HG02623 (cell line): ENCODE data around the gene ANK3.

Experiments used
- ATAC-seq: cut with Tn5 transposase; IDR thresholded peaks from one replicate; pipeline ENCODE4 v1.9.1; 2021; ENCODE audit warnings: moderate library complexity; ENCODE audit not compliant: unreplicated experiment

The ANK3 gene

DNA sequence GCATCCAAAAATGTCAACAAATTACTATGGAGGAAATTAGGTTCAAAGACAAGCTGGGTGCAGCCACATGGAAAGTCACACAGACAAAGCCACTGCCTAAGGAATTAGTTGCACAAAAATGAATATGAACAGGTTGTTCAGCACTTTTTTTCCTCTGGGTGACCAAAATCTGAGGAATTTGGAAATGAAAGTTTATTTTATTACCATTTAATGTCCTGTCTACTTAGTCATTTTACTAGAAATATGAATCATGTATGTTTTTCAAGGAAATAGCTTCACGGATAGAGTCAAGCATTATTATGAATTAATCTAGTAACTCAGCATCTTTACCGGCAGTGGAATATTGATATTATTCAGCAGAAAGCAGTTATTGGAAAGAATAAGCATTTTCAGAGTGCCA lies 106.3 kb downstream of the ANK3 start:
- no peak for ATAC-seq

GRCh38 chr10:60282771-60283353 lies 106.8 kb downstream of the ANK3 start:
- ATAC-seq = no peak

GRCh38 chr10:60281792-60282353 lies 107.8 kb downstream of the ANK3 start:
- ATAC-seq = no peak

DNA sequence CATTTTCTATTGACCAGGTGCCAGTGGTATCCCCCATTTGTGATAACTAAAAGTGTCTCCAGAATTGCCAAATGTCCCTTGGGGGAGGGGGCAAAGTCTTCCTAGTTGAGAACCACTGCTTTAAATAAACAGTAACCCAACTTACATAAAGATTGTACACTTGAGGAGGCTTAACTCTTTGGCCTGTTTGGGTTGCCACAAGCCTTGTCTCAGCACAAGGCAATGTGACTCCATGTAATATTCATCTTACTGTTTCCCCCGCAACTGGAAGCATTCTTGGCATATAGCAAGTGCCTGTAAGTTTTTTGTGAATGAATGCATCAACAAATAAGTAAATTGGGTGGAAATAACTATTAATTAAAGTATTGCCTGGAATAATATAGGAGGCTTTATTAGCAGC lies 108.3 kb downstream of the ANK3 start:
- no peak for ATAC-seq

DNA sequence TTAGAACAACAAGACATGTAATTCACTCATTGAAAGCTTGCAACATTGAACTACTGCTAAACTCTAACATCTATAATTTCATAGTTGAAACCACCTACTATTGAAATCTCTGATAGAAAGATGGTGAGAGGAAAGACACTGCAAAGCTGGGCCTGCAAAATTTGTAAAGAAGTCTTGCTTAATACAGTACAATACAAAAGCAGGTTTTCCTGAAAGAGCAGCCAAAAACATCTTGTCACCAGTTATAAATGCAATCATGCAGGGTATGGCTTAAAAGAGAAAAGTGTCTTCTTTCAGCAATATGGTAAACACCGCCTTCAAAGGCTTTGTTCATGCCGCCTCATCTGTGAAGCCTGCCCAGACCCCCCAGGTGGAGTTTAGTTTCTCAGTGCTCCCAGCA lies 109.2 kb downstream of the ANK3 start:
- no peak for ATAC-seq

DNA sequence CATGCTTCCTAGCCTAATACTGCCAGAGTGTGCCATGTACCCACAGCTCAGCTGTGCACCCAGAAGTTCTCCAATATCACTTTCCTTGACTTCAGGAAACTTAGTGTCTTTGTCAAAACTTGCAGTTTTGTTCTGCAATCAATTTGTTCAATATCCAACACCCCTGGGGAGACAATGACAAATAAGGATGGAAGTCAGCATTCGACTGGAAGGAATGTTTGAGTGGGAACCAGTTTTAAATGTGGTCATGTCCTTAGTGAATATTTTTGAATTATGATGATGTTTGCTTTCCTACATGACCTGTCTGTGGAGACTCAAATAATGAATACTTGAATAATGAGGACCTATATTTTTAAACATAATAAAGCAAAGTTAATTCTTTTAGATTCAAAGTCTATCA lies 112.0 kb downstream of the ANK3 start:
- no peak for ATAC-seq

- ATAC-seq = no peak
Observed at GRCh38 chr10:60276232-60276631, 113.4 kb downstream of the ANK3 start.

DNA sequence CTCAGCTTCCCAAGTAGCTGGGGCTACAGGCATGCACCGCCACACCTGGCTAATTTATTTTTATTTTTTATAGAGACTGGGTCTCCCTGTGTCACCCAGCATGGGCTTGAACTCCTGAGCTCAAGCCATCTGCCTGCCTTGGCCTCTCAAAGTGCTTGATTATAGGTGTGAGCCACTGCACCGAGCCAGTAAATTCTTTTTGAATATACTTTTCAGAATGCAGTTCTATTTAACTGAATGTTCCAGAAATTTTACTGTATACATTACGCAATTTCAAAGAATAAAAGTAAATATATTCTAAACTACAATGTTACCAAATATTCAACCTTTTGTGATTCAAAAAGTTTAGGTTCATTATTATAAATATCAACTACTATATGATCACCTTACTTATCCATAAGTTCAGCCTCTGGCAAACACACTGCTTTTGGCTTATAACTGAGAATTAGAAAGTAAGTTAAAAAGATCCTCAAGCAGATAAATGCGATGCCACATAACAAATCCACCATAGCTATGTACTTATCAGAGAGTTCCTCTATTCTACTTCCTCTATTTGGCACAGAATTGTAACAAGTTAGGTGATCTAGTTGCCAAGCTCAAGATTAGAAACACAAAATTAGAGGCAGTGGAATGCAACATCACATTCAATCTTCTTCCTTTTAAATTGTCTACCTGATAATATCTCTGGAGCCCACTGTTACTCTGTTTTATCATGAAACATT lies 118.2 kb downstream of the ANK3 start:
- no peak for ATAC-seq

DNA sequence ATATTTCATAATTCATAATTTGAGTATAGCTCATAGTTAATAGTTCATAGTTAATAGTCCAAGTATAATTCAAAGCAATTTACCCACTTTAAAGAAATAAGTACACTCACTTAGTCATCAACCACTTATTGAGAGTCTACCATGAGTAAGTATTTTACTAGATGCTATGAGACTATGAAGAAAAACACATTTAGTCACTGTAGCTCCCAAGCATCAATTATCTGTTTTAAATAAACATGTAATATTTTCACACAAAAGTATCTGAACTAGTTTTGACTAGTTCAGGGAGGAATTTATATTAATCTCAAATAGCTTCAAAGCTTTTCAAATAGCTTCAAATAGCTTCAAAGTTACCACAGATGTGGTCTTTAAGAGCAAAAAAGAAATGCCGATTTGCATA lies 119.2 kb downstream of the ANK3 start:
- ATAC-seq = no peak

GRCh38 chr10:60267802-60268201 lies 121.9 kb downstream of the ANK3 start:
- ATAC-seq = no peak

DNA sequence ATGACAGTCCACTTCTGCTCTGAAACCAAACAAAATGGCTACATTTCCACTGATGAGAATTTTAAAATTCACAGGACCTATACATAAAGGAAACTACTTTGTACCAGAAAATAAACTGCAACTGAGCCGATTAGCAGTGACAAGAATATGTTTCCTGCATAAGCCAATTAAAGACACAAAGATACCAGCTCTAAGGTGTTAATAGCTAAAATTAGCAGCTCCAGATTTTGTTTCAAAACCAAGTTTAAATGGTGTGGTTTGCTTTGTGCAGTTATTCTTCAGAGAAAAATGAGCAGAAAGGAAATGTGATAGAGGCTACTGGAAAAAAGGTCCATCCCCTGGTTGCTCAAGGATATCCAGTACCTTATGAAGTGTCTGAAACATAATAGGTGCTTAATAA lies 123.2 kb downstream of the ANK3 start:
- no peak for ATAC-seq

- no peak for ATAC-seq
Observed at GRCh38 chr10:60262647-60263126, 127.0 kb downstream of the ANK3 start.

DNA sequence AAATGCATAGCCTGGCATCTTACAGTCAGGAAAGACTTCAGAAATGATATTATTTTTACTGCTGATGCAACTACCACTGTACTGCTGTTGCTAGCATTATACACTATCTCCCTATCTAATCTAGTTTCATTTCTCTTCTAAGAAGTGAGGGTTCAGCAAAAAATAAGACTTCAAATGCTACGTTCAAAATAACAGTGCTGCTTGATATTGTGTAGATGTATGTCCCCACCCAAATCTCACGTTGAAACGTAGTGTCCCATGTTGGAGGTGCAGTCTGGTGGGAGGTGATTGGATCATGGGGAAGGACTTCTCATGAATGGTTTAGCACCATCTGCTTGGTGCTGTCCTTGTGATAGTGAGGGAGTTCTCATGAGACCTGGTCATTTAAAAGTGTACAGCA lies 129.4 kb downstream of the ANK3 start:
- no peak for ATAC-seq

- no peak for ATAC-seq
Observed at GRCh38 chr10:60258429-60258797, 131.3 kb downstream of the ANK3 start.

DNA sequence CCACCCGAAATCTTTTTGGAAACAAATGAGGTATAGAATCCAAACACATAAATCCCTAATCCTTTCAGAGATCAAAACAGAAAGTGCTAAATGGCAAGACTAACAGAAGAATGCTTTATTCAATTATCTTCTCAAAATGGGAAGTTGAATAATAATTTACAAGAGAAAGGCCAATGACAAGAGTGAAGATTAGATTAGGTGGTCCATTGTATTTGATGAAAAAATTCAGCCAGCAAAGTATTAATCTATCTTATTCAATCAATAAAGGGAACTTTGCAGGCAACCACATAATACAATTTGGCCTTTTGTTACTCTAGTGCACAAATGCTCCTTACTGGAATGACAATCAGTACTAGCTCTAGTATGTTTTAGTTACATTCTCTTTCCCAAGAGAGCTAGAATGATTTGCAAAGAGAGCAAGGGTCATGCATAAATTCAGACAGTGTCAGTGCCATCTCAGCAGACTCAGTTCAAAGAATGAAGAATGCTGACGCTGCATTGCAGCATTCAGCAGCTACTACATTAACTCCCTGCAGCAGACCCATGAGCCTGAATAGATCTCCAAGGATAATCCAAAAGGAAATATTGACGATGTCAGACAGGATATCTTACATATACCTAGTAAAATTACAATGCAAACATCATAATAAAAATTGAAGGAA lies 131.8 kb downstream of the ANK3 start:
- ATAC-seq = no peak

DNA sequence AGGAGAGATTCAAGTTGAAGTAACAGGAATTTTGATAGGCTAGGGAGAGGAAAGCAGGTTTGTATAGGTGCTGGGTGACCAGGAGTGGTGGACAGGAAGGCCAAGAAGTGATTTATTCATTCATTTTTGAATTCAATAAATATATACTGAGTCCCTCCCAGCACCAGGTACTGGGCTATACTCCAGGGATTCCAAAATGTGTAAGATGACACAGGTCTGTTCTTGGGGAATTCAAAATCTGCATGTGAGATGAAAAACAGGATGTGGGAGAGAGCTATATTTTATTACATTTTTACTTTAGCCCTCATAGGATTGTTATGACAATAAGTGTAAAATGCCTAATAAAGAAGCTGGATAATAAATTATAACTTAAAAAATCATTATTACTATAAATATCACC lies 134.9 kb downstream of the ANK3 start:
- no peak for ATAC-seq

GRCh38 chr10:60253484-60253883 lies 136.2 kb downstream of the ANK3 start:
- no peak for ATAC-seq

DNA sequence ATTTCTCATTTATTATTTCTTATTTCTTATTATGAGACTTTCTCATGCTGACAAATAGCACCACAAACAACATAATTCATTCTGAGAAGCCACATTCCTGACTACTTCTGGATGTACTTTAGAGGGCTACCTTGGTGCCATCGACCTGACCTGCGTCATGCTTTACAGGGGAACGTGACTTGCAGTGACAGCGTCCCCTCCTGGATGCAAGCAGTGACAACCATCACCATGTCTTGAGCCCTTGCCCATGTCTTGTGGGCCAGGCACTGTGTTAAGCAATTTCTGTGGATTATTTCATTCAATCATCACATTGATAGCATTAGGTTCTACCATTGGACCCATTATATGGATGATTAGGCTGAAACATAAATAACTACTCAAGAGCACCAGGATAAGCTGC lies 137.0 kb downstream of the ANK3 start:
- no peak for ATAC-seq

- no peak for ATAC-seq
Observed at GRCh38 chr10:60246382-60246781, 143.3 kb downstream of the ANK3 start.

DNA sequence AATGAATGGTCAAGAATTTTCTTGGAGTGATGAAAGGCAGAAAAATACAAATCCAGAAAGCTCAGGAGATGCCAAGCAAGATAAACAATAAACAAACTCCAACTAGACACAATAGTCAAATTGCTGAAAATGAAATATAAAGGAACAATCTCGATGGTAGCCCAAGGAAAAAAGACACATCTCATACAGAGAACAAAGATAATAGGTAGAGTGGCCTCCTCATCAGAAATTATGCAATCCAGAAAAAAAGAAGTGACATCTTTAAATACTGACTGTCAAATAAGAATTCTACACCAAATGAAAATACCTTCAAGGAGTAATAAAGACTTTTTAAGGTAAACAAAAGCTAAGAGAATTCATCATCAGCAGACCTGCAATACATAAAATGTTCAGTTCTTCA lies 150.4 kb downstream of the ANK3 start:
- no peak for ATAC-seq

DNA sequence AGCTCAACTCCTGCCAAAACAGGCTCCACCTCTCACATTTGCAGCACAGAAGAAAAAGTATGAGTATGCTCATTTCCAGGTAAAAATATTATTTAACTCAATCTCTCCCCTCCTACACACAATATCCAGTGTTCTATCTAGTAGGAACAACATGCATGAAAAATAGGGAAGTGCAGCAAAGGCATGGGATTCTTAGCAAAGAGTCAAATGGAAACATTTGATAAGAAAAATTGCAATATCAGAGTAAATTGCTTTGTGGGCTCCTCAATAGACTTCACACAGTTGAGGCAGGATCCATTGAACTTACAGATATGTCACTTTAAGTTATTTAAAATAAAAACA lies 150.9 kb downstream of the ANK3 start:
- no peak for ATAC-seq
